ENCODE results near the gene PRICKLE3. TPM values are rescaled to one million over a fixed set of nuclear protein-coding genes. Genes with fewer than 3 reads are reported as not detected.
"Not testable (repeated sequence)": the region's sequence is repeated elsewhere in the genome, so short reads cannot be mapped to it uniquely, and the experiment has no call there.

The PRICKLE3 gene
- total RNA-seq, 1 donor from 2014 or later, result 14.2 TPM

- no peak for DNase-seq (ENCODE audit: low read depth)
Measured at GRCh38 chrX:49161632-49162031, 24.5 kb downstream of the PRICKLE3 start.

- no peak for DNase-seq (ENCODE audit: low read depth)
Measured at GRCh38 chrX:49160908-49161307, 25.3 kb downstream of the PRICKLE3 start.

GRCh38 chrX:49157194-49157593, 29.0 kb downstream of the PRICKLE3 start:
- no peak for DNase-seq (ENCODE audit: low read depth)

- DNase-seq (ENCODE audit: low read depth), result peak; percentile 75
Measured at GRCh38 chrX:49155900-49156837, 30.0 kb downstream of the PRICKLE3 start.

GRCh38 chrX:49155243-49155899, 30.8 kb downstream of the PRICKLE3 start:
- DNase-seq (ENCODE audit: low read depth), result peak; percentile 82

- DNase-seq (ENCODE audit: low read depth), result no peak
Measured at GRCh38 chrX:49153467-49153866, 32.7 kb downstream of the PRICKLE3 start.

GRCh38 chrX:49149291-49149690, 36.9 kb downstream of the PRICKLE3 start:
- not testable (repeated sequence) for DNase-seq (ENCODE audit: low read depth)

GRCh38 chrX:49148390-49149100, 37.6 kb downstream of the PRICKLE3 start:
- peak; percentile 34 for DNase-seq (ENCODE audit: low read depth)

- no peak for DNase-seq (ENCODE audit: low read depth)
Measured at GRCh38 chrX:49147936-49148335, 38.2 kb downstream of the PRICKLE3 start.

GRCh38 chrX:49147282-49147681, 38.9 kb downstream of the PRICKLE3 start:
- DNase-seq (ENCODE audit: low read depth), result no peak

- not testable (repeated sequence) for DNase-seq (ENCODE audit: low read depth)
Measured at GRCh38 chrX:49143154-49143553, 43.0 kb downstream of the PRICKLE3 start.

- not testable (repeated sequence) for DNase-seq (ENCODE audit: low read depth)
Measured at GRCh38 chrX:49142264-49142663, 43.9 kb downstream of the PRICKLE3 start.

GRCh38 chrX:49139713-49140112, 46.5 kb downstream of the PRICKLE3 start:
- no peak for DNase-seq (ENCODE audit: low read depth)

GRCh38 chrX:49137492-49137891, 48.7 kb downstream of the PRICKLE3 start:
- no peak for DNase-seq (ENCODE audit: low read depth)

- no peak for DNase-seq (ENCODE audit: low read depth)
Measured at GRCh38 chrX:49133759-49134158, 52.4 kb downstream of the PRICKLE3 start.

- DNase-seq (ENCODE audit: low read depth), result not testable (repeated sequence)
Measured at GRCh38 chrX:49132275-49132674, 53.9 kb downstream of the PRICKLE3 start.

- DNase-seq (ENCODE audit: low read depth), result no peak
Measured at GRCh38 chrX:49129427-49129826, 56.7 kb downstream of the PRICKLE3 start.

GRCh38 chrX:49127742-49128258, 58.4 kb downstream of the PRICKLE3 start:
- not testable (repeated sequence) for DNase-seq (ENCODE audit: low read depth)
